Tibial artery (tissue), 4 donors: ENCODE results near the gene CD1D.

Experiments
- DNase-seq, 2 donors: peaks; one replicate each; pipeline ENCODE4 v3.0.0-alpha.2; 2019
- H3K27ac ChIP-seq, 2 donors: fragments of 200-600 bp; sonication (generic) in 1 of 2; 1 replicate in 1 of 2; 2 replicates in 1 of 2; pipeline ENCODE4 v1.5.1; 2018 to 2019; ENCODE audit warnings: mild to moderate bottlenecking in 1 of 2
- H3K27me3 ChIP-seq, 2 donors: fragments of 200-600 bp; sonication (generic) in 1 of 2; one replicate each; pipeline versions ENCODE4 v1.5.1 to v1.6.0; 2016 to 2019
- H3K36me3 ChIP-seq, 3 donors: fragments of 200-600 bp; sonication (generic) in 2 of 3; one replicate each; pipeline ENCODE4 v1.5.1; 2016 to 2019; ENCODE audit warnings: mild to moderate bottlenecking in 2 of 3
- H3K4me1 ChIP-seq, 4 donors: fragments of 200-600 bp; sonication (generic) in 2 of 4; 1 replicate in 3 of 4; 2 replicates in 1 of 4; pipeline ENCODE4 v1.5.1; 2016 to 2019
- H3K4me3 ChIP-seq, 2 donors: fragments of 200-600 bp; sonication (generic) in 1 of 2; 1 replicate in 1 of 2; 2 replicates in 1 of 2; pipeline ENCODE4 v1.5.1; 2018 to 2019; ENCODE audit warnings: mild to moderate bottlenecking in 2 of 2
- H3K9me3 ChIP-seq, 3 donors: fragments of 200-600 bp; sonication (generic) in 1 of 3; one replicate each; pipeline ENCODE4 v1.5.1; 2016 to 2019
- CTCF ChIP-seq, 2 experiments: fragments of 200-600 bp in 1 of 2; fragments of 450-650 bp in 1 of 2; IDR thresholded peaks; one replicate each; pipeline ENCODE4 v1.5.1; 2017 to 2019; ENCODE audit warnings: antibody characterized with exemption in 2 of 2, mild to moderate bottlenecking in 1 of 2, moderate library complexity in 1 of 2
- intact Hi-C: fragments of 100-400 bp; cut with DNase I; formaldehyde crosslinking; loops from one replicate; pipeline ENCODE4 v1.15.0; 2023; ENCODE audit warnings: low total_unique reads

Gene CD1D

GRCh38 chr1:158146739-158147138, 34.0 kb upstream of the CD1D start:
- H3K9me3 ChIP-seq: no peaks in the 10 kb centered on the region
- no peaks in the 10 kb centered on the region for H3K27me3 ChIP-seq
- no peak for TF ChIP-seq CTCF (IDR thresholded peaks at IDR 0.05)
- intact Hi-C loops: no loop called here
- no peak for DNase-seq
- H3K36me3 ChIP-seq: no peaks in the 10 kb centered on the region
- no peak overlapping the region for H3K4me3 ChIP-seq
- H3K27ac ChIP-seq: no peak overlapping the region
- peaks cover 3 to 26% (median 18%) of the 10 kb centered on the region in 4 donors for H3K4me1 ChIP-seq

GRCh38 chr1:158147401-158147800, 33.3 kb upstream of the CD1D start:
- intact Hi-C loops: no loop called here
- Histone ChIP-seq H3K4me1 (peaks cover 3 to 26% (median 18%) of the 10 kb centered on the region in 4 donors), H3K9me3 (no peaks in the 10 kb centered on the region), H3K36me3 (no peaks in the 10 kb centered on the region), H3K4me3 (no peak overlapping the region), H3K27ac (no peak overlapping the region), H3K27me3 (no peaks in the 10 kb centered on the region)
- no peak for DNase-seq
- no peak for TF ChIP-seq CTCF (IDR thresholded peaks at IDR 0.05)

- TF ChIP-seq CTCF (IDR thresholded peaks at IDR 0.05): no peak
- Histone ChIP-seq H3K27me3 (no peaks in the 10 kb centered on the region), H3K4me3 (no peak overlapping the region), H3K4me1 (peaks cover 3 to 26% (median 18%) of the 10 kb centered on the region in 4 donors), H3K36me3 (no peaks in the 10 kb centered on the region), H3K27ac (no peak overlapping the region), H3K9me3 (no peaks in the 10 kb centered on the region)
- intact Hi-C loops: no loop called here
- no peak for DNase-seq
Measured at GRCh38 chr1:158147869-158148268, 32.8 kb upstream of the CD1D start.

- intact Hi-C loops: no loop called here
- Histone ChIP-seq H3K4me3 (no peak overlapping the region), H3K27me3 (no peaks in the 10 kb centered on the region), H3K4me1 (peaks cover 3 to 26% (median 18%) of the 10 kb centered on the region in 4 donors), H3K27ac (peak overlapping the region in 1 of 2 donors; percentile 81), H3K9me3 (no peaks in the 10 kb centered on the region), H3K36me3 (no peaks in the 10 kb centered on the region)
- TF ChIP-seq CTCF (IDR thresholded peaks at IDR 0.05): no peak
- no peak for DNase-seq
Measured at GRCh38 chr1:158148468-158148867, 32.2 kb upstream of the CD1D start.

- peaks cover 3 to 26% (median 18%) of the 10 kb centered on the region in 4 donors for H3K4me1 ChIP-seq
- H3K27ac ChIP-seq: peak overlapping the region; percentile 70 to 81
- H3K27me3 ChIP-seq: no peaks in the 10 kb centered on the region
- no peaks in the 10 kb centered on the region for H3K9me3 ChIP-seq
- intact Hi-C loops: no loop called here
- H3K36me3 ChIP-seq: no peaks in the 10 kb centered on the region
- DNase-seq: no peak
- peak overlapping the region; percentile 41 to 52 for H3K4me3 ChIP-seq
- TF ChIP-seq CTCF (IDR thresholded peaks at IDR 0.05): no peak
Measured at GRCh38 chr1:158149175-158149574, 31.5 kb upstream of the CD1D start.
